ENCODE measurements around the gene MRPL11. TPM values are rescaled to one million over a fixed set of nuclear protein-coding genes. Genes with fewer than 3 reads are reported as not detected.

The MRPL11 gene
- total RNA-seq, 1 experiment from 2014 or later: 105 TPM

- Histone ChIP-seq H3K79me1 (ENCODE audit: insufficient read depth, low read depth, low read length, poor library complexity, severe bottlenecking) (no peaks in the 10 kb centered on the region), H3K23ac (ENCODE audit: insufficient read length, low read depth, low read length) (no peak overlapping the region), H3T11ph (ENCODE audit: low read length) (no peak overlapping the region), H4K91ac (ENCODE audit: insufficient read length, low read depth, low read length) (no peak overlapping the region), H3K56ac (ENCODE audit: insufficient read length, low read depth, low read length) (no peak overlapping the region), H4K8ac (replicated peaks; ENCODE audit: insufficient read length, low read depth, low read length) (no peak overlapping the region), H3K4ac (ENCODE audit: low read depth, low read length) (no peak overlapping the region), H2BK120ac (ENCODE audit: low read depth, low read length, poor library complexity, severe bottlenecking) (no peak overlapping the region), H2BK5ac (ENCODE audit: insufficient read length, low read length) (no peak overlapping the region), H3K18ac (ENCODE audit: insufficient read length, low read depth, low read length) (no peak overlapping the region), H3K79me2 (ENCODE audit: insufficient read depth, low read length) (no peaks in the 10 kb centered on the region), H3K9ac (ENCODE audit: extremely low read depth, insufficient read length, low read length) (no peak overlapping the region), H4K5ac (ENCODE audit: insufficient read length, low read depth, low read length) (no peak overlapping the region), H3K4me2 (ENCODE audit: insufficient read depth, insufficient read length, low read length) (no peak overlapping the region), H2BK20ac (ENCODE audit: low read depth, low read length, poor library complexity, severe bottlenecking) (no peak overlapping the region), H3K9me3 (ENCODE audit: control insufficient read depth, low read depth, low read length) (no peaks in the 10 kb centered on the region), H2BK12ac (ENCODE audit: insufficient read length, low read depth, low read length) (no peak overlapping the region), H2BK15ac (ENCODE audit: low read depth, low read length) (no peak overlapping the region), H3K14ac (ENCODE audit: insufficient read depth, low read length) (no peak overlapping the region), H2AK5ac (ENCODE audit: insufficient read length, low read length) (no peak overlapping the region), H4K20me1 (ENCODE audit: control insufficient read depth, insufficient read depth, insufficient read length) (no peaks in the 10 kb centered on the region), H2AFZ (ENCODE audit: low read length) (no peak overlapping the region), H3K27ac (ENCODE audit: insufficient read length, low read depth, low read length) (no peak overlapping the region), H3K4me1 (ENCODE audit: insufficient read depth, low read length) (no peaks in the 10 kb centered on the region), H3K23me2 (ENCODE audit: insufficient read length, low read depth, low read length, poor library complexity, severe bottlenecking) (no peaks in the 10 kb centered on the region), H3K27me3 (ENCODE audit: insufficient read depth, low read length) (no peaks in the 10 kb centered on the region)
- Mint-ChIP-seq H3K9me3 (no peaks in the 10 kb centered on the region), H3K4me1 (peaks cover 0 to 3% of the 10 kb centered on the region in 2 experiments; a peak in 1 of 4 replicates), H3K36me3 (ENCODE audit: insufficient read depth in 1 of 3, low read depth in 3 of 3) (peaks cover 4 to 14% (median 10%) of the 10 kb centered on the region in 3 experiments; a peak in 6 of 7 replicates), H3K27ac (no peak overlapping the region), H3K27me3 (ENCODE audit: low read depth) (no peaks in the 10 kb centered on the region; the same call in 1 of the 2 replicates), H3K4me3 (no peak overlapping the region)
- no CpG with 5 or more reads among the region's 2 CpGs for WGBS (ENCODE audit: extremely low coverage, insufficient read length, low lambda C conversion rate)
- TF ChIP-seq CTCF (conservative IDR thresholded peaks at IDR 0.05): no peak
- no peak for DNase-seq
Observed at GRCh38 chr11:66428933-66429332, 9.7 kb downstream of the MRPL11 start.
